Mesenchymal stem cell (in vitro differentiated cells and primary cell): ENCODE measurements around the gene SGPP2. TPM values are rescaled to one million over a fixed set of nuclear protein-coding genes. Genes with fewer than 3 reads are reported as not detected.

Experiments used
- DNase-seq: peaks from one replicate; pipeline ENCODE4 v3.0.0-alpha.2; 2013
- H2AFZ ChIP-seq: one replicate; pipeline ENCODE4 v1.6.1; 2013; ENCODE audit warnings: low read depth, mild to moderate bottlenecking, control low read depth, inconsistent platforms, low read length, moderate library complexity
- H2AK5ac ChIP-seq: 2 replicates; pipeline ENCODE4 v1.6.1; 2013; ENCODE audit warnings: low read length, moderate library complexity, mild to moderate bottlenecking, inconsistent platforms; ENCODE audit not compliant: severe bottlenecking
- H2BK120ac ChIP-seq: one replicate; pipeline ENCODE4 v1.6.1; 2013; ENCODE audit warnings: low read depth, mild to moderate bottlenecking, inconsistent platforms, low read length, moderate library complexity
- H2BK12ac ChIP-seq, 2 experiments: one replicate each; pipeline ENCODE4 v1.6.1; 2013; ENCODE audit warnings: inconsistent platforms in 2 of 2, low read length in 2 of 2, mild to moderate bottlenecking in 2 of 2, moderate library complexity in 2 of 2, control low read depth in 1 of 2
- H2BK15ac ChIP-seq: one replicate; pipeline ENCODE4 v1.6.1; 2013; ENCODE audit warnings: mild to moderate bottlenecking, low read depth, inconsistent platforms; ENCODE audit not compliant: poor library complexity, severe bottlenecking
- H2BK5ac ChIP-seq: 2 replicates; pipeline ENCODE4 v1.6.1; 2013; ENCODE audit warnings: low read depth, mild to moderate bottlenecking, low read length, control low read depth, inconsistent platforms; ENCODE audit not compliant: poor library complexity, severe bottlenecking
- H3K14ac ChIP-seq, 2 experiments: one replicate each; pipeline ENCODE4 v1.6.1; 2013; ENCODE audit warnings: inconsistent platforms in 2 of 2, low read length in 2 of 2, control low read depth in 1 of 2, mild to moderate bottlenecking in 1 of 2, moderate library complexity in 1 of 2
- H3K18ac ChIP-seq, 2 experiments: one replicate each; pipeline ENCODE4 v1.6.1; 2013; ENCODE audit warnings: inconsistent platforms in 2 of 2, low read length in 2 of 2, control low read depth in 1 of 2, low read depth in 1 of 2, mild to moderate bottlenecking in 1 of 2
- H3K23ac ChIP-seq, 2 experiments: one replicate each; pipeline ENCODE4 v1.6.1; 2013; ENCODE audit warnings: inconsistent platforms in 2 of 2, low read length in 2 of 2, mild to moderate bottlenecking in 2 of 2, moderate library complexity in 2 of 2, control low read depth in 1 of 2
- H3K27ac ChIP-seq: 2 replicates; pipeline ENCODE4 v1.5.1; 2013; ENCODE audit warnings: mild to moderate bottlenecking, moderate library complexity, low read length, control low read depth, inconsistent platforms; ENCODE audit not compliant: poor library complexity, severe bottlenecking
- H3K27me3 ChIP-seq, 2 experiments: 2 replicates each; pipeline versions ENCODE4 v1.6.1 to v1.7.0; 2013; ENCODE audit warnings: low read length in 2 of 2, mild to moderate bottlenecking in 2 of 2, moderate library complexity in 2 of 2, control low read depth in 1 of 2, inconsistent platforms in 1 of 2; ENCODE audit not compliant: control insufficient read depth in 1 of 2, insufficient read depth in 1 of 2
- H3K36me3 ChIP-seq, 2 experiments: 2 replicates each; pipeline versions ENCODE4 v1.6.1 to v1.7.0; 2013; ENCODE audit warnings: low read length in 2 of 2, control low read depth in 1 of 2, inconsistent platforms in 1 of 2, low read depth in 1 of 2, mild to moderate bottlenecking in 1 of 2; ENCODE audit not compliant: insufficient read depth in 2 of 2, control insufficient read depth in 1 of 2
- H3K4ac ChIP-seq, 2 experiments: one replicate each; pipeline ENCODE4 v1.6.1; 2013; ENCODE audit warnings: inconsistent platforms in 2 of 2, low read length in 2 of 2, mild to moderate bottlenecking in 2 of 2, moderate library complexity in 2 of 2, control low read depth in 1 of 2, low read depth in 1 of 2
- H3K4me1 ChIP-seq: 2 replicates; pipeline ENCODE4 v1.6.1; 2013; ENCODE audit warnings: low read depth, low read length, control low read depth; ENCODE audit not compliant: control insufficient read depth, insufficient read depth
- H3K4me2 ChIP-seq: 2 replicates; pipeline ENCODE4 v1.6.1; 2013; ENCODE audit warnings: low read length, mild to moderate bottlenecking, inconsistent platforms; ENCODE audit not compliant: poor library complexity, severe bottlenecking
- H3K4me3 ChIP-seq, 2 experiments: 2 replicates each; pipeline versions ENCODE4 v1.5.1 to v1.7.0; 2013; ENCODE audit warnings: low read length in 2 of 2, mild to moderate bottlenecking in 2 of 2, control low read depth in 1 of 2, low read depth in 1 of 2; ENCODE audit not compliant: insufficient read depth in 1 of 2
- H3K79me1 ChIP-seq: replicated peaks from 2 replicates; pipeline ENCODE4 v1.6.1; 2013; ENCODE audit warnings: mild to moderate bottlenecking, control low read depth, low read length, inconsistent platforms; ENCODE audit not compliant: poor library complexity, severe bottlenecking
- H3K9ac ChIP-seq: 2 replicates; pipeline ENCODE4 v1.7.0; 2013; ENCODE audit warnings: mild to moderate bottlenecking, low read length, moderate library complexity
- H3K9me3 ChIP-seq: 2 replicates; pipeline ENCODE4 v1.7.0; 2013; ENCODE audit warnings: mild to moderate bottlenecking, low read length; ENCODE audit not compliant: control insufficient read depth
- H4K8ac ChIP-seq: one replicate; pipeline ENCODE4 v1.6.1; 2013; ENCODE audit warnings: inconsistent platforms, mild to moderate bottlenecking, low read length, moderate library complexity
- H4K91ac ChIP-seq: one replicate; pipeline ENCODE4 v1.6.1; 2013; ENCODE audit warnings: mild to moderate bottlenecking, low read length, inconsistent platforms
- WGBS: methylation state at CpG from one replicate; pipeline ENCODE4 v1.1.7; 2013; ENCODE audit warnings: mixed read lengths; 5-methylcytosine and 5-hydroxymethylcytosine counted together
- small RNA-seq: library from polyadenylated mRNA; stranded (forward); fragments of <200 nt; extraction: miRNeasy Mini kit (QIAGEN cat#:217004); gene quantifications from one replicate; pipeline ENCODE3, GENCODE V24; 2013; ENCODE audit warnings: low read depth

SGPP2 gene

GRCh38 chr2:222606306-222606705 is 182.0 kb downstream of the SGPP2 start:
- Histone ChIP-seq H4K91ac (no peak overlapping the region), H4K8ac (no peak overlapping the region), H3K27ac (no peak overlapping the region), H2BK120ac (no peak overlapping the region), H3K9ac (no peak overlapping the region), H3K27me3 (no peaks in the 10 kb centered on the region), H3K79me1 (peaks cover 7% of the 10 kb centered on the region), H2BK5ac (no peak overlapping the region), H3K14ac (no peak overlapping the region), H3K23ac (no peak overlapping the region), H3K18ac (no peak overlapping the region), H2BK15ac (no peak overlapping the region), H3K9me3 (no peaks in the 10 kb centered on the region), H3K4ac (no peak overlapping the region), H2AK5ac (no peak overlapping the region), H3K4me2 (no peak overlapping the region), H3K36me3 (peaks cover 4 to 21% of the 10 kb centered on the region in 2 experiments), H2BK12ac (no peak overlapping the region), H3K4me1 (no peaks in the 10 kb centered on the region), H3K4me3 (no peak overlapping the region), H2AFZ (no peak overlapping the region)
- no peak for DNase-seq
- no CpG with 5 or more reads among the region's 3 CpGs for WGBS

GRCh38 chr2:222608081-222608480 is 183.7 kb downstream of the SGPP2 start:
- no peak overlapping the region for H2BK15ac ChIP-seq
- H3K9ac ChIP-seq: no peak overlapping the region
- H3K79me1 ChIP-seq: peaks cover 11% of the 10 kb centered on the region
- no peak overlapping the region for H2BK12ac ChIP-seq
- H3K23ac ChIP-seq: no peak overlapping the region
- H2BK120ac ChIP-seq: no peak overlapping the region
- H3K27me3 ChIP-seq: no peaks in the 10 kb centered on the region
- H3K4me2 ChIP-seq: no peak overlapping the region
- H3K4ac ChIP-seq: no peak overlapping the region
- H3K36me3 ChIP-seq: peaks cover 7 to 33% of the 10 kb centered on the region in 2 experiments
- no CpG with 5 or more reads among the region's 4 CpGs for WGBS
- no peak overlapping the region for H3K14ac ChIP-seq
- no peak overlapping the region for H3K4me3 ChIP-seq
- H3K4me1 ChIP-seq: no peaks in the 10 kb centered on the region
- no peak overlapping the region for H3K27ac ChIP-seq
- no peak overlapping the region for H2AK5ac ChIP-seq
- no peak overlapping the region for H2BK5ac ChIP-seq
- H3K9me3 ChIP-seq: no peaks in the 10 kb centered on the region
- no peak overlapping the region for H3K18ac ChIP-seq
- no peak overlapping the region for H4K91ac ChIP-seq
- no peak overlapping the region for H4K8ac ChIP-seq
- H2AFZ ChIP-seq: no peak overlapping the region
- no peak for DNase-seq

GRCh38 chr2:222609381-222609780 is 185.0 kb downstream of the SGPP2 start:
- no peak overlapping the region for H4K91ac ChIP-seq
- H4K8ac ChIP-seq: no peak overlapping the region
- H3K4me3 ChIP-seq: no peak overlapping the region
- DNase-seq: no peak
- H2BK5ac ChIP-seq: no peak overlapping the region
- H3K79me1 ChIP-seq: peaks cover 11% of the 10 kb centered on the region
- H3K27ac ChIP-seq: no peak overlapping the region
- no peak overlapping the region for H3K14ac ChIP-seq
- H3K36me3 ChIP-seq: peaks cover 9 to 38% of the 10 kb centered on the region in 2 experiments
- no peak overlapping the region for H2BK15ac ChIP-seq
- H3K18ac ChIP-seq: no peak overlapping the region
- H2BK120ac ChIP-seq: no peak overlapping the region
- H3K4me1 ChIP-seq: no peaks in the 10 kb centered on the region
- no peak overlapping the region for H3K4ac ChIP-seq
- no peak overlapping the region for H3K9ac ChIP-seq
- H3K4me2 ChIP-seq: no peak overlapping the region
- H3K9me3 ChIP-seq: no peaks in the 10 kb centered on the region
- H2BK12ac ChIP-seq: no peak overlapping the region
- no peak overlapping the region for H2AK5ac ChIP-seq
- H3K27me3 ChIP-seq: no peaks in the 10 kb centered on the region
- no peak overlapping the region for H2AFZ ChIP-seq
- no peak overlapping the region for H3K23ac ChIP-seq
- WGBS: 95% methylated on average over 3 of the region's 3 CpGs

Small RNAs within 50 kb of the gene (small RNA-seq; reads per million reads assigned to genes)
- not detected for gene RF00019
- not detected for gene RNU6-619P
